PC-3 (cell line): Measurements from ENCODE around the gene HNRNPA1L2. TPM values are rescaled to one million over a fixed set of nuclear protein-coding genes. Genes with fewer than 3 reads are reported as not detected.
"Not testable (repeated sequence)": the region's sequence is repeated elsewhere in the genome, so short reads cannot be mapped to it uniquely, and the experiment has no call there.

Source experiments
- ATAC-seq: fragments of 200-7000 bp; cut with Tn5 transposase; 2 replicates; pipeline ENCODE4 v1.9.1; 2020; ENCODE audit warnings: mild to moderate bottlenecking, moderate library complexity
- BruUV-seq: library from RNA; stranded (reverse); fragments of 400-500 nt; replicated peaks from 2 replicates; lab custom pipeline; 2021; lab: Mats Ljungman, UMichigan
- CTCF ChIA-PET: fragments of 300-600 bp; sonication (Branson Sonifier 250); formaldehyde crosslinking; loops from one replicate; lab custom pipeline; 2022; ENCODE audit warnings: antibody characterized with exemption; lab: Charles Lee
- POLR2A ChIA-PET: fragments of 300-600 bp; sonication (Branson Sonifier 250); formaldehyde crosslinking; loops from one replicate; lab custom pipeline; 2022; ENCODE audit warnings: antibody characterized with exemption; ENCODE audit not compliant: unreplicated experiment; lab: Charles Lee
- DNase-seq: peaks from one replicate; pipeline ENCODE4 v3.0.0-alpha.2; 2015
- H2AFZ ChIP-seq: fragments of 300-600 bp; sonication (generic); 2 replicates; pipeline ENCODE4 v1.6.0; 2016; ENCODE audit warnings: antibody characterized with exemption, low read length
- H3F3A ChIP-seq: fragments of 300-600 bp; sonication (generic); one replicate; pipeline ENCODE4 v1.6.0; 2017; ENCODE audit warnings: antibody characterized with exemption, low read length, control low read depth, mild to moderate bottlenecking; ENCODE audit not compliant: unreplicated experiment
- H3K27ac ChIP-seq: fragments of 300-600 bp; sonication (generic); 2 replicates; pipeline ENCODE4 v1.5.1; 2016; ENCODE audit warnings: mild to moderate bottlenecking, low read length
- H3K27me3 ChIP-seq: fragments of 300-600 bp; sonication (generic); 2 replicates; pipeline ENCODE4 v1.6.1; 2016; ENCODE audit warnings: low read length, mixed read lengths
- H3K36me3 ChIP-seq: fragments of 300-600 bp; sonication (generic); 2 replicates; pipeline ENCODE4 v1.6.1; 2016; ENCODE audit warnings: low read depth, mixed run types, low read length, mixed read lengths
- H3K4me1 ChIP-seq: fragments of 300-600 bp; sonication (generic); 2 replicates; pipeline ENCODE4 v1.5.1; 2016; ENCODE audit warnings: low read length; ENCODE audit not compliant: insufficient read depth
- H3K4me2 ChIP-seq: fragments of 300-600 bp; sonication (generic); 2 replicates; pipeline ENCODE4 v1.6.0; 2016; ENCODE audit warnings: low read length
- H3K4me3 ChIP-seq: fragments of 300-600 bp; sonication (generic); 2 replicates; pipeline ENCODE4 v1.5.1; 2016; ENCODE audit warnings: mild to moderate bottlenecking, low read length, mixed read lengths
- H3K79me2 ChIP-seq: fragments of 300-600 bp; sonication (generic); 2 replicates; pipeline ENCODE4 v1.6.1; 2017; ENCODE audit warnings: low read length, mixed read lengths
- H3K9ac ChIP-seq: fragments of 300-600 bp; sonication (generic); 2 replicates; pipeline ENCODE4 v1.6.0; 2016; ENCODE audit warnings: mild to moderate bottlenecking, low read length
- H3K9me2 ChIP-seq: fragments of 300-600 bp; sonication (generic); replicated peaks from 2 replicates; pipeline ENCODE4 v1.6.1; 2016; ENCODE audit warnings: mixed run types, low read length, mixed read lengths
- H3K9me3 ChIP-seq: fragments of 300-600 bp; sonication (generic); 2 replicates; pipeline ENCODE4 v1.6.1; 2016; ENCODE audit warnings: low read length, mixed read lengths
- H4K20me1 ChIP-seq: fragments of 300-600 bp; sonication (generic); 2 replicates; pipeline ENCODE4 v1.6.1; 2016; ENCODE audit warnings: low read length, mixed read lengths
- CTCF ChIP-seq: fragments of 300-600 bp; sonication (generic); conservative IDR thresholded peaks from 2 replicates; pipeline ENCODE4 v1.5.1; 2017; ENCODE audit warnings: antibody characterized with exemption, low read depth, mild to moderate bottlenecking, low read length
- EZH2 ChIP-seq: fragments of 300-600 bp; sonication (generic); IDR thresholded peaks from one replicate; pipeline ENCODE4 v1.6.1; 2017; ENCODE audit warnings: antibody characterized with exemption, mild to moderate bottlenecking, low read length; ENCODE audit not compliant: unreplicated experiment
- EZH2phosphoT487 ChIP-seq: fragments of 300-600 bp; sonication (generic); IDR thresholded peaks from 2 replicates; pipeline ENCODE4 v1.6.1; 2018; ENCODE audit warnings: mild to moderate bottlenecking, antibody characterized with exemption, low read length, borderline replicate concordance
- intact Hi-C: fragments of 100-400 bp; cut with micrococcal nuclease; formaldehyde crosslinking; loops from 2 replicates; pipeline ENCODE4 v1.9.0; 2023
- total RNA-seq: library from RNA; depleted of rRNA; stranded (reverse); fragments of >200 nt; gene quantifications from 2 replicates; pipeline ENCODE4 v1.2.3, GENCODE V29; 2014

The HNRNPA1L2 gene
- total RNA-seq, 1 experiment from 2014 or later = 3.4 TPM

DNA sequence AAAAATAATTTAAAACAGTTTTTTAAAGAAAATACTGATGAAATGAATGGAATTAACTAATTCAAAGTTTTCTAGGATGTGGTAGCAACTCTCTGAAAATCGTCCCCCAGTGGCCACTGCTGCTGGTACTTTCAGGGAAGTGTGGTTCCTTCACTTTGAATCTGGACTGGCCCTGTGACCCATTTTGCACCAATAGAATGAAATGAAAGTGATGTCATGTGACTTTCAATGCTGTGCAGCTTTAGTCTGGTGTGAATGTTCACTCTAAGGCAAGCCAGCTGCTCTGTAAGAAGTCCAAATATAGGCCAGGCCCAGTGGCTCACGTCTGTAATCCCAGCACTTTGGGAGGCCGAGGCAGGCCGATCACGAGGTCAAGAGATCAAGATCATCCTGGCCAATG, 26.4 kb upstream of the HNRNPA1L2 start:
- no peak for DNase-seq
- no TSS peak for BruUV-seq
- H2AFZ ChIP-seq = no peak overlapping the region

DNA sequence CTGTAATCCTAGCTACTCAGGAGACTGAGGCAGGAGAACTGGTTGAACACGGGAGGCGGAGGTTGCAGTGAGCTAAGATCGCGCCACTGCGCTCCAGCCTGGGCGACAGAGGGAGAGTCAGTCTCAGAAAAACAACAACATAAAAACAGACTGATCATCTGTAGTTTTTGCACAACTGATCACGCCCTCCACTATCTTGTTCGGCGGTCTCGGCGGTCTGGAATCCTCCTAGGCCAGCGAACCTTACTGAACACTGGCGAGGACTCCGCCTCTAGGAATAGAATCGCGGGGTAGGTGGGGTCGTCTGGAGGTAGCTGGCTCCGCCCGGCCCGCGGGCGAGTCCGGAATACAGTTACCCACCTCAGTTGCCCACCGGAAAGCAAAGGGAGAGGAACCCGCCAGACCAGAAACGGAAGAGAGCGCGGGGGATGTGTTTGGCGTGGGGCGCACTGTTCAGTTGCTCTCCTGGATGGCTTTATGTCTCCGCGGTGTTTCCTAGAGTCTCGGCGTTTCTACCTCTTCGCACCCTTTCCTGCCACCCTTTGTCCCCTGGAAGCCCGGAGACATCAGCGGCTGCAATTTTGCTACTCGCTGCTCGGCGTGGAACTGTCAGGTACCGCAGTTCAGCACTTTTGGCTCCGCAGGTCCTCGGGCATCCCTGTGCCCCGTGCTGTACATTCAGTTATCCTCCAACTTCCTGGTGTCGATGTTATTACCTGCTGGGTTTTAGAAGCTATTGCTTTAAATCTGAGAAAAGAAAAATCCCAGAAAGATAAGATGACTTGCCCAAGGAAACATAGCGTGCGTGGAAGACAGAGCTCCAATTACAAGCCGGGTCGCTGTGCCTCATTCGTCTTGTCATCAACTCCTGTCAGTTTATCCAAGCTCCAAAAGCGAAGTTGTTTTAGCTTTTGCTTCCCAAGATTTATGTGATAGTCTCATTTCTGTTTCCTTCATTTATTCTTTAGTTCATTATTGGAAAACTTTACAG, 24.9 kb upstream of the HNRNPA1L2 start:
- Histone ChIP-seq H3K27me3 (no peaks in the 10 kb centered on the region), H4K20me1 (no peaks in the 10 kb centered on the region), H2AFZ (peak overlapping the region; percentile 97), H3K79me2 (peaks cover 23% of the 10 kb centered on the region), H3K4me3 (peak overlapping the region; percentile 97), H3K4me1 (no peaks in the 10 kb centered on the region), H3K9me3 (no peaks in the 10 kb centered on the region), H3K9ac (peak overlapping the region; percentile 84), H3K27ac (peak overlapping the region; percentile 32; the same call in 1 of the 2 replicates), H3K4me2 (peak overlapping the region; percentile 86), H3F3A (no peaks in the 10 kb centered on the region), H3K36me3 (no peaks in the 10 kb centered on the region), H3K9me2 (no peaks in the 10 kb centered on the region)
- CTCF ChIA-PET = no interaction called here
- no peak for TF ChIP-seq EZH2
- DNase-seq = peak; percentile 81
- POLR2A ChIA-PET = interaction anchor here (1.4 kb wide), 1 partner anchor 35 kb away, joined by 19 read pairs; the partner anchor contains the start of gene SUGT1
- intact Hi-C loops = loop anchor here (1.0 to 5.0 kb wide), 2 partner anchors 35 to 190 kb away; partner anchors contain the start of gene SUGT1
- TSS peak; percentile 81 for BruUV-seq
- ATAC-seq = peak; percentile 96

More for the DNA sequence above, 26.4 kb upstream of the HNRNPA1L2 start:
- H3K27ac ChIP-seq = no peak overlapping the region
- H3K4me1 ChIP-seq = no peaks in the 10 kb centered on the region
- H3K9me2 ChIP-seq = no peaks in the 10 kb centered on the region
- H3K9ac ChIP-seq = no peak overlapping the region
- H3K4me2 ChIP-seq = no peak overlapping the region
- H3K9me3 ChIP-seq = no peaks in the 10 kb centered on the region
- H3F3A ChIP-seq = no peaks in the 10 kb centered on the region
- H4K20me1 ChIP-seq = no peaks in the 10 kb centered on the region
- intact Hi-C loops = loop anchor here (5.0 kb wide), 1 partner anchor 191 kb away; no protein-coding TSS in a partner anchor
- no peak for TF ChIP-seq CTCF
- TF ChIP-seq EZH2 = no peak
- no peak for TF ChIP-seq EZH2phosphoT487
- no peaks in the 10 kb centered on the region for H3K36me3 ChIP-seq
- ChIA-PET CTCF (no interaction called here), POLR2A (no interaction called here)
- no peak overlapping the region for H3K4me3 ChIP-seq
- ATAC-seq = no peak
- H3K27me3 ChIP-seq = no peaks in the 10 kb centered on the region
- peaks cover 23% of the 10 kb centered on the region for H3K79me2 ChIP-seq

GRCh38 chr13:52631083-52631690, 11.0 kb upstream of the HNRNPA1L2 start:
- POLR2A ChIA-PET, H3K4me1 ChIP-seq, H3K79me2 ChIP-seq, H3K27me3 ChIP-seq, intact Hi-C loops, H3K4me3 ChIP-seq, H3K9me3 ChIP-seq, ATAC-seq, H4K20me1 ChIP-seq, H3K9ac ChIP-seq, H3K4me2 ChIP-seq, H2AFZ ChIP-seq, H3K27ac ChIP-seq, DNase-seq, H3F3A ChIP-seq, H3K36me3 ChIP-seq, BruUV-seq, CTCF ChIA-PET, H3K9me2 ChIP-seq: not testable (repeated sequence)
